ENCODE measurements around the gene COL1A2.

GRCh38 chr7:94391726-94392392 is 2.8 kb upstream of the COL1A2 start:
- TF ChIP-seq CTCF (IDR thresholded peaks at IDR 0.05) (no peak), POLR2A (IDR thresholded peaks at IDR 0.05) (no peak), POLR2AphosphoS5 (IDR thresholded peaks at IDR 0.05) (no peak)
